Mesenteric fat pad (tissue), 1 donor: Measurements from ENCODE around the gene INTS6. TPM values are rescaled to one million over a fixed set of nuclear protein-coding genes. Genes with fewer than 3 reads are reported as not detected.

ENCODE experiments used
- DNase-seq: peaks from one replicate; pipeline ENCODE4 v3.0.0-alpha.2; 2020; ENCODE audit warnings: low spot score
- total RNA-seq: library from RNA; stranded (reverse); fragmentation: NEBNext Ultra II Directional; extraction: Animal tissue kit (Norgen Biotek cat#: 25700); gene quantifications from one replicate; pipeline ENCODE4 v1.2.1, GENCODE V29; 2021
- donor health status: DM: yes; HTN: yes; CAD: no.

Gene INTS6
- total RNA-seq, 1 donor from 2014 or later: 39.8 TPM

DNA sequence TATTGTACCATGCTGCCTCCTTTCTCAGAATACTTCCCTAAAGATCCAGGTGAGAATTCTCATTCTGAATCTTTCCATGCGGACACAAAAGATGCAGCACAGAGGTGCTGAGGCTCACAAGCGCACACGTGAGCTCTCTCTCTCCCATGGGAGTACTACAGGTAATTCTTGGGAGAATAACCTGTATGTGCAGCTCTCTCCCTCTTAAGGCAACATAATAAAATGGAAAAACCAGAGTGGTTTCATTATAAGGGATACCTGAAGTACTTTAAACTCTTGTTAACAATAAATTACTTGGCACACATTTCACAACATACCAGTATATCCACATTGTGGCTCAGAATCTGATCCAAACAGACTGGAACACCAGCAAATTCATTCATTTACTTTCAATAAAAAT, 40.4 kb downstream of the INTS6 start:
- no peak for DNase-seq

DNA sequence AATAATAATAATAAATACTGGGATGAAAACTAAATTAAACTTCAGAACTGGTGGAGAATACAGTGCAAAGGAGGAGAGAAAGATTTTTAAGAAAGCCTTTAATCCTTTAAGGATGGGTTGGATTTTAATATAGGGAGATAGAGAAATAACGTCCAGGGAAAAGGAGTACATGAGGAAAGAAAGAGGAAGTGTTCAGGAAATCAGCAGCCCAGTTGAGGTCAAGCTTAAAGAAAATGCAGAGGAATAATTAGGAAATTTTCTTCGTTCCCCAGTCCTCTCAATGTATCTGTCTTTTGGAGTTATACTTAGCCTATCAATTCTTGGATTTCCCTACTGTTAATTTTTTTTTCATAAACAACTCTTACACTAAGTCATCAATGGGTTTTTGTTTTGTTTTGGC, 47.7 kb downstream of the INTS6 start:
- DNase-seq: no peak

DNA sequence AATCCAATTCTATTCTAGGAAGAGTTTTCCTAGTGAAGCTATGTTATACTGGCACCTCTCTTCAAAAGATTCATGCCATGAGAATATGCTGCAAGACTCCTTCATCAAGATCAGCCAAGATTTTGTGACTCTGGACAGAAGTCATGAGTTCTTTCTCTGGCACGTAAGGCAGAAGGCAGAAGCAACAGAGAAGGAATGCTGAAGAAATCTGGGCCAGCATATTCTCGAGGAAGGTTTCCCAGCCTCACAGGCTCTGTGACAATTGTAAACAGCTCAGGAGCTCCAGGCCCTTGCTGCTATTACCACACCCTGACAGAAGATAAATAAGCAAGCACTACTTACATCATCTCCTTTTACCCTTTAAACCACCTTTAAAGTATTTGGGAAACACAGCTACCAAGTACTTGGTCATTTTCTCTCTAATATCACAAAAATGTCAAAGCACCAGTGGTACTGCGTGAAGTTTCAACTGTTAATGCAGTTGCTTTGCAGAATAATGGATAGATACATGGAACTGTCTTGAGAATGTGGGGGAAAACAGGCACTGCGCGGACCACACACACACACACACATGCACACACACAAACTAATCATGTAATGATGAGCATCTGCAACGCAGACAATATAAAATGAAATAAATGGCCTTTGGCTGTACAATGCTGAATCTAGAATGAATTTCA, 55.4 kb downstream of the INTS6 start:
- no peak for DNase-seq

DNA sequence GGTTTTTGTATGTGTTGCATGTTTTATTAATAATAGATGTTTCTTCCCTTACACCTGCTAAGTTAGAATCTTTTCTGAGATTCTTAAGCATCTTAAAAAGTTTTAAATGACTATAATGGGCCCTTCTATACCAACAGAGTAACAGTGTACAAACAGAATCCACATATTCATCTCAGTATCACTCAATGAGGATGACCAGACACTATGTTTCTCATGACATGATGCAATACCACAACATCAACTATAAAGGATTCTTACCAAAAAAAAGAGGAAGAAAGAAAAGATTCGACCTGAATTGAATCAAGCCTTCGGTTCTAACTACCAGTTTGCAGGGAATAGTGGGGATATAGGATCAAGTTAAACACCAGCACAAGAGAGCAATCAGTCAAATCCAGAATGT, 56.5 kb downstream of the INTS6 start:
- DNase-seq: no peak

DNA sequence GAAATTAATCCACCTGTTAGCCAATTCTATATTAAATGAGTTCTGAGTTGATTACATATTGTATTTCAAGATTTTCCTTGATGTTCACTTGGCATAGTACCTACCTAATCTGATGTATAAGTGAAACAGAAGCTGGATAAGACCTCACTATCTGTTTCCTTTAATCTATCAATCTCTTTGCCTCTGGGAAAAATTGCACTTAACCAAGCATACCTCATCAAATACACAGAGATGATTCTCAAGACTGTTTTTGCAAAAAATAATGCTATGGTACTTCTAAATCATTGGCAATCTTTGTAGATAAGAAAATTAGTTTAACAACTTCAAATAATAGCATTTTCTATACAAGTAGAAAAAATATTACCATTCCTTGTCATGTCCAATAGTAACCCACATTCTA, 58.1 kb downstream of the INTS6 start:
- DNase-seq: no peak

DNA sequence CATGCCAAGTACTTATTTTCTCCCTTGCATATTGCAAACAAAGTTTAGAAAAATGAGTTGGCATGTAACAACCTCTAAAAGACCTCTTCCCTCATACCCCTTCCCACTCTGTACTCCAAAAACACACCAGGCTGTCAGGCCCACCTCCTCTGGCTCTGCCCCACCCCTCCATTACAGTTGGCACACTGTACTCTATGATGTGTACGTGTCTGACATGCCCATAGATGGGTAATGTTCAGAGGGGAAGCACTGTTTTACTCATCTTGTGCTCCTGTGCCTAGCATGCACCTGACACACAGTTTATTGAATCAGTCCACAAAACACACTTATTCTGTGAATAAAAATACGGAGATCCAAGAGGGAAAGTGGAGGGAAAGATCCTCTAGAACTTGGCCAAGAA, 67.7 kb downstream of the INTS6 start:
- DNase-seq: no peak

DNA sequence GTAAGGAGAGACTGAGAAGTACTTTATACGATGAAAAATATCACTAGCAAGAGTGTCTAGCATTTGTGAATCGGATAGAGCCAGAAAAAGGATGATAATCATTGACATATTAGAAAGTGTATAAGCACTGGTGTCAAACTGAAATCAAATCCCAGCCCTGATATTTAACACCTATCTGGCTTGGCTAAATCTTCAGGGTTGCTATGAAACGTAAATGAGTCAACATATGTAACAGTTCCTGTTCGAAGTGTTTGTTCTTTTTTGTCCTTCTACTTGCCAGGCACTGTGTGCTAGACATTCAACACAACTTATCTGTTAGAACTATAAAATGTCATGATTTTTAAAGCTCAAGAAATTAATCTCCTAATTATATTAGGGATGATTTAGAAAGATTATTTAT, 72.6 kb downstream of the INTS6 start:
- no peak for DNase-seq

DNA sequence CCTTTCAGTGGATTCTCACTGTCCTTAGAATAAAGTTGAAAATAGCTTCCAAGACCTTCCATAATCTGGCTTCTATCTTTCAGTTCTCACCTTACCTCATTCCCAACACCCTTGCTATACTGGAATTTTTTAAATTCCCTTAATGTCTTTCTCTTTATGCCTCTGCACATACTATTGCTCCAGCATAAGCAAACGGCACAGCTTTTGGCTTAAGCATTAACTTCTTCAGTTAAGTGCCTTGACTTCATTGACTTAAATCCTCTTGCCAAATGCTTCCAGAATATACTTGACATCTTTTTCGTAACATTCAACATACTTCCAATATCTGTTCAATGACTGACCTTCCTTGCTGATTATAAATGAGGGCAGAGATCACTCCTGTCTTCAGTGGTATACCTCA, 79.4 kb downstream of the INTS6 start:
- no peak for DNase-seq

DNA sequence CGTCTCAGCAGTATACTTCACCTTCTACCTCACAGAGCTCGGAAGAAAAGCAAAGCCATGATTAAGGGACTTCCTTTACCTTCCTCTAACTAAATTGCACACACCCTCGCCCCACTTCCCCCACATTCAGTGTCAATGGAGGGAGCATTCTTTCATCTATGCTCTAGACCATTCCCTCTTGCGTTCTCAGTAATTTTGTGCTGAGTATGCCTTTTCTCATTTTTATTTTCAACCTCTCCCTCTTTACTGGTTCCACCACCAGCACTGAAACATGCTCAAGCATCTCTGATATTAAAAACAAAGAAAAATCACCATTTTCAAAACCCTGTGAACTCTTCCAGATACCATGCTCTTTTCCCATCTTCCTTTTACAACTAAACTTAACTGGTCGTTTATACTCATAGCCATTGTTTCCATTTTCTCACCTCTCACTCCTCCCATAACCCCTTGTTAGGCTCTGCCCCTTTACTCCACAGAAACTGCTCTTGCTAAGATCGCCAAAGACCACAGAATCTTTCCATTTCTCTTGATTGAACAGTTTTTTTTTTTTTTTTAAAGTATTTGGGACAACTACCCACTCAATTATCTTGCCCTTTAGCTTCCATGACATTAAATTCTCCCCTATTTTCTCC, 81.0 kb downstream of the INTS6 start:
- no peak for DNase-seq

DNA sequence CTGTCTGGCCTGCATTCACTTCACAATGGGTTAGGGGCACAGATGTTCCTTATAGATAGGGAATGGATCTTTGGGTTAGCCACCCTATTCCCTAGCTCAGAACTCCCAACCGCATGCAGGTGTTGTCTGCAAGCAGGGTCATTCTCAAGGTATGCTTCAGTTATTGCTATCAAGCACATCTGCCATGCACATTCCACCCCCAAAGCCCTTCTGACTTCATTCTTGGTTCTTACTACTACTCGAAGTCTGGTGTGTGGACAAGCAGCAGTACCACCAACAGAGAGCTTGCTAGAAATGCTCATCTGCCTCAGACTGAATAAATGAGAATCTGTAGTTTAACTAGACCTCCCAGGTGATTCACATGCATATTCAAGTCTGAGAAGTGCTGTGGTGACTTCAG, 82.0 kb downstream of the INTS6 start:
- no peak for DNase-seq

DNA sequence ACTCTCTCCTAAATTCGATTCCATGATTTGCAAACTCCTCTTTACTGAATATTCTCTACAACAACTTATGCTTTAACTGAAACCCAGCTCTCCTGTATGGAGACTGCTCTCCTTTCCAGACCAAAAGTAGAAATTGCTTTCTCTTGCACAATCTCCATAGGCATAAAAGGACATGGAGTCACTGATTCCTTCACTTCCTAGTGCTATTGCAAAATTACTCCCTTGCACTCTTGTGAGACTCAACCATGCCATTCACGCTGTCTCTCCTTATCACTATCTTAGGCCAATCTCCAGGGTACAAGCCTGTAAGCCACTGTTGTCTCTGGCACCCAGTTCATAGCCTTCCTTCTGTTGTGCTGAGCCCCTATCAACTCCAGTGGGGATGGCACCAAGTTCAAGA, 82.7 kb downstream of the INTS6 start:
- no peak for DNase-seq

DNA sequence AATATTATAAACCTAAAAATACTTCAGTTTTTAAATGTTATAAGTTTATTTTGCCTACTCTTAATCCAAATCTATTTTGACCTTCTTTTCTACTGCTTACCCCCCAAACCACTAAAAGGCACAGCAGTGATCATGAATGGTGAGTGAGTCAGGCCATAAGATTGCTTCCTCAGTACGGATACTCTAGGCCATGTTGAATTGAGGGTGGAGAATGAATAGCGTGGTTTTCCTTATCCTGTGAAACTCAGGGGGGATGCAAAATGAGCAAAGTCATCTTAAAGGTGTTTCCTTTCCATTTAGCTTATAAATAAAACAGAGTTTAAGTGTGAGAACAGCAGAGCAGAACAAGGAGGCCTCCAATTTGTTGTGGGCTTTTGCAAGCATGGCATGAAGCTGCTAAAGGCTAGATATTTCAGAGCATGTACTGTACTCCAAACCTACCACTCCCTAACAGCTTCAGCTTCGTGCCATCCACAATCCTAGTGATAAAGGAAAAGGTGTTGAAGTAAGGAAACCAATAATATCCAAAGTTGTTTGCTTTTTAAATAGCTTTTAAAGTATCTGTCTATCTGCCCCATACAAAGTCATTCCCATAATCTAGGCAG, 88.3 kb downstream of the INTS6 start:
- no peak for DNase-seq

DNA sequence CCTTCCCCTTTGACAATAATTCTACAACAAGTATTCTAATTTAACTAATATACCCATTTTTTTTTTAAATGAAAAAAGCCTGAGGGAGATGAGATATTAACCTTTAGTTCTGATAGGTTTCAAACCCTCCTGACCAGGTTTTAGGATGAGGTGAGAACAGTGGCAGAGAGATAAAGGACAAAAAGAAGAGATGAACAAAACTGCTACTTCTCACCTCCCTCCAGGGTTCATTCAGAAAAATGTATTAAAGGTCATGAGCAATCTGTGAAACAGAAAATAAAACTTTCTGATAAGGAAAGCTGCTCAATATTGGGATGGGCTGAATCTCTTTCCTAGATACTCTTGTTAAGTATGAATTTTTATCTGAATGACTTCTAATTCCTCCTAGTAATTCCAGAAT, 89.2 kb downstream of the INTS6 start:
- no peak for DNase-seq

DNA sequence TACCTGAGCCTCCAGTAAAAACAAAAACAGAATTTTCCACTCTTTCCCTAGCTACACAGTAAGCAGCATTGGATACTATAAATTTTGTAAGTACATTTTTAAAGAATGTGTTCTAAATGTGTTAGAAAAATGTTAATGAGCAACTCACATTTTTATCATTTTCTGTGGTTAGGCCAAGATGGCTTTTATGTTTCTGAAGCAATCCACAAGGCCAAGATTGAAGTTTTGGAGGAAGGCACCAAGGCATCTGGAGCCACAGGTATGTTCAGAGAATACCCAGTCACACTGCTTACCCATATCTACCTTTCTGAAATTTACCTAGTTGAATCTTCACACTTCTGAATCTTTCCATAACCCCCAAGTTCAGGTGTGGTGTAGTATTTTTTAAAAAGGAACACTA, 91.7 kb downstream of the INTS6 start:
- no peak for DNase-seq

DNA sequence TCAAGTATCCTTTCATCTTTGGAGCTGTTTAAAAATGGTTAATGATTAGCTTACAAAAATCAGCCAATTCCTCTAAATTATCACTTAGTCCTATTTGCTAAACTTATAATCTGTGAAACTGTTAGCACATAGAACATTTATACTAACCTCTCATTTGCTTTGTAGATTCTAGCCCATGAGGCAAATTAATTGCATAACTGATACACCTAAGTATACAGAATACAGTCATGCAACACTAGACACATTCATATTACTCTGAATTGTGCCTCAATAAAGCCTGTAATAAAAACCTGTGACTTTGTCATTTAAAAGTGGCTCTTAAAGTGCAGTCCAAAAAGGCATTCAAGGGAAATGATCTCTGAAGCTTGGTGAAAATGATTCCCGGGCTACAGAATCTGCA, 92.3 kb downstream of the INTS6 start:
- no peak for DNase-seq

DNA sequence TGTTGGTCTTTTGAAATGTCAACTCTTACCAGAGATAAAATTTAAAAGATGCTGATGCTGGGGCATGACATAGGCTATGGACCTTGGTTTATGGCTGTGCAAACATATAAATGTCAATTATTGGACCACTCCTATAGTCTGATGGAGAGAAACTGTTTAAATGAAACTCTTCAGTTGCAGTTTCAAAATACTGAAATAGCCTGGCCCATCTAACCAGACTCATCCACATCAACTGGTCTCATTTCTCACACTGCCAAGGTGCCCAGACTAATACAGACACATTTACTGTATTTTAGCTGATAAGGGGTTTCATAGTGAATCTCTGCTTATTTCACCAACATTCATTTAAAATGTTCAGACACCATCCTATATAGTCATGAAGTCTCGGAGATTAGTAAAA, 93.5 kb downstream of the INTS6 start:
- DNase-seq: no peak

DNA sequence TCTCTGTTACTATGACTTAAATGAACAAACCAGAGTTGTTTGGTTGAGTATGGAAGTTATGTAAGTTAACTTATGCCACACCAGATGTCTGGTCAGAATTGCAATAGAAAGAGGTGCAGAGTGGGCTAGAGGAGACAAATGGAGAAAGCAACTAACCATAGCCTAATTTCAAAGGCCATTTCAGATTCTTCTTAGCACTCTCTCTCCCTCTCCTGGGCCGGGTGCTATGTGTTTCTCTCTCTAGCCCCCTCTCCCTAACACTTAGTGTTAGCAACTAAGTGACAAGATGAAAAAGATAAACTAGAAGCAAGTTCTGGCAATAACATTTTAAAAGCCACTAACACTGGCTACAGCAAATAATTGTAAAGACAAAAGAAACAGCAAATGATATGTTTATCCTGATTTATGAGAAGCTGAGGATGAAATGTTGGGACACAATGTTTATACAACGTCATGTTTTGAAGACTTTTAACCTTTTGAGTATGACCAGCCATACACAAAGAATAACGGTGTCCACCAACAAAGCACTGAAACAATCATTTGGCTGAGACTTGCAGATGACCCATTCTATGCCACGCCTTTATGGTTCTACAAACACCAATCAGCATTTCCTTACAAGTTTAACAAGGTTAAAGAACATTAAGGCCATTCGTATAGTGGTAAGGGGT, 94.8 kb downstream of the INTS6 start:
- DNase-seq: no peak

DNA sequence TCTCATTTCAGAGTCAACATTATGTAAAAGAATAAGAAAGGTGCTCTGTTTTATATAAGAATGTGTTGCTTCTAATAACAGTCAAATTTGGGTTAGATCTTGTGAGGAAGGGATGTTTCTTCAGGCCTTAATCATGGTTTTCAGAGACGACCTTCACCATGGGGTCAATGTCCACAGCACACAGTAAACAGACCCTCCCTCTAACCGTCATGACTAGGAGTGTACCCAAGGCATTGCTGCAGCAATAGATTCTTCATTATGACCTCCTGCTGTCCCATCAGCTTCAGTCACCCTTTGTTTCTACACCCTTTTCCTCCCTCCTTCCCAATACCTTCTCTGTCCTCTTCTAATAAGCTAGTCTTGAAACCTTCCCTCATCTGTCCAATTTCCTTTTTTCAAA, 97.6 kb downstream of the INTS6 start:
- no peak for DNase-seq

DNA sequence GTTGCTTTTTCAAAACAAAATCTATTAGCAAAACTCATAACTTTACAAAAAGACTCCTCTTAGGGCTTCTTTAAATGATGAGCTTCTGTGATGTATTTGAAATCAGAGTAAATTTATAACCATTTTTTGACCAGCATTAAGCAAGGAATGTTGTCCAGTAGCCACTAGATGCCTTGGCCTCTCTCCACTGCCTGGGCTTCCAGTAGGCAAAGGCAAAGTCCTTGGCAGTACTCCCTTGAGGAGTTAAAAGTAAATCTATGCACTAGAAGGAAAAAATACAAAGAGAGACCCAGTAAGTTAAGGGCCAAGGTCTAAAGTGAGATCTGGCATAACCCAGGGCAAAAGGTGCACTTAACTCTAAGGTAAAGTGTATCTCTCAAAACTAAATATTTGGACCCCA, 103.8 kb downstream of the INTS6 start:
- DNase-seq: no peak

DNA sequence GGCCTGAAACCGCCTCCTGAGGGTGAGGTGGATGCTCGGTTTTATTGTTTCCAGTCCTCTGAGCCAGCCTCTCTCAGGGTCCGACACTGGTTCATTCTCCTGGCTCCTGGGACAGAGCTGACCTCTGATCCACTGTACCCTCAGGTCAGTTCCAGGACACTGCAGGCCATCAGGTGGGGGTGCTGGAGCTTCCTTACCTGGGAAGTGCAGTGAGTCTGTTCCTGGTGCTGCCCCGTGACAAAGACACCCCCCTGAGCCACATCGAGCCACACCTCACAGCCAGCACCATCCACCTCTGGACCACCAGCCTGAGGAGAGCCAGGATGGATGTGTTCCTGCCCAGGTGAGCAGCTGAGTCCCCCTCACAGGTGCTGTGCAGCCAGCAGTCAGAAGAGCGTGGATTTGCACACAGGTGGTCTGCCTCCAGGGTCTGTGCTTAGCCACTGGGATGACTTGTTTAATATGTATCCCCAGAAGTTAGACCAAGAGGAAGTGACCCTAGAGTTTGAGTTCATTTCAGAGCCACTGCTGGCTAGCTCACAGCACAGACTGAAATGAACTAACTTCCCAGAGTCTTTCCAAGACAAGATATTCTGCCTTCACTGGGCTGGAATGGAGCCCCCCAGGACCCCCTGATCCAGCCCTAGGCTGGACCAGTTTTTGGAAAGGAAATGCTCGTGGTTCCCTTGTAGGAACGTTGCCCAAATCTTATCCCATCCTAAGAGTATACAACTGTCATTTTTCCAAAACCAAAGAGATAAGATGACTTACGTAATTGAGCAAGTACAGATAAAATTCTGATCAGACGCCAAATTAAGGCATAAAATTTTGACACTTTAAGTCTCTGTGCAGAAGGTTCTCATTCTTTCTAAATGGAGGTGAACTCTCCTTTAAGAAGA, 104.5 kb downstream of the INTS6 start:
- DNase-seq: no peak

DNA sequence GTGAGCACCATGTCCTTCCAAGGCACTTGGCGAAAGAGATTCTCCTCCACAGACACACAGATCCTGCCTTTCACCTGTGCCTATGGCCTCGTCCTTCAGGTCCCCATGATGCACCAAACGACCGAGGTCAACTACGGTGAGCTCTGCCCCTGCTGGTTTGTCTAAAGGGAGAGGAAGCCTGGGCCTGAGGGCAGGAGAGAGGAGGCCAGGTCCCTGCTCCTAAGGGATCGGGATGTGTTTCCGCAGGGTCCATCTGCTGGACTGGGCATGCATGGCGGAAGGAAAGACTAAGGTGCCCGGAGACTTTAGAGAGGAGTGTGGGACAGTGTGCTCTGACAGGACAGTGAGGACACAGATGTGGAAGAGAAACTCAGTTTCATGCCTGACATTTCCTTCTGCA, 105.7 kb downstream of the INTS6 start:
- DNase-seq: no peak
